K562 (cell line): ENCODE results near the gene PRDX3.

Experiments
- DPF2 ChIP-seq: fragments of 450-650 bp; IDR thresholded peaks from 2 replicates; pipeline ENCODE4 v1.6.1; 2016
- PRMT5 ChIP-seq: sonication (generic); formaldehyde crosslinking; IDR thresholded peaks from 2 replicates; pipeline ENCODE4 v1.5.0; 2020; ENCODE audit warnings: missing genetic modification reagents
- ZNF12 ChIP-seq: sonication (generic); formaldehyde crosslinking; IDR thresholded peaks from 2 replicates; pipeline ENCODE4 v1.4.0; 2020; ENCODE audit warnings: mild to moderate bottlenecking, missing genetic modification reagents

- TF ChIP-seq ZNF12 (CRISPR knock-in tag) = no peak
- no peak for TF ChIP-seq DPF2
- no peak for TF ChIP-seq PRMT5 (CRISPR knock-in tag)
Measured at GRCh38 chr10:119221201-119221600, 42.6 kb upstream of the PRDX3 start.
